Measurements from ENCODE around the gene HACD2.

DNA sequence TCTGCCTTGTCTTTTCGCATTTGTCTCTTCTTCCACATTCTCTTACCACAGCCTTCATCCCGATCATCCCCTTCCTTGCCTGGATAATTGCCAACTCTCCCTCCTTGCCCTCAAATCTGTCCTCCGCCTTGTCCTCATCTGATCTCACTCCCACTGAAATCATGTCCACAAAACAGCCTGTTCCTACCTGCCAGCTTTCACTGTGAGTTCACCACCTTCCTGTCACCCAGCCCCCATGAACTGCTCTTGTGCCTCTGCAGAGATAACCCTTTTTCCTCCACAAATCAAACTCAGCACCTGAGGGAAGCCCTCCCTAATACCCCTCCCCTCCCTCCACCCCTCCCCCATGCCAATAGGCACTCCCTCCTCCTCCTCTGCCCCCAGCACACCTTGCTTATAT lies 131.2 kb downstream of the HACD2 start:
- TF ChIP-seq POLR2A (IDR thresholded peaks at IDR 0.05; ENCODE audit: low read depth, low read length) (no peak), EZH2 (IDR thresholded peaks at IDR 0.05; ENCODE audit: borderline replicate concordance, low read depth, low read length, severe bottlenecking) (no peak), JUN (IDR thresholded peaks at IDR 0.05; ENCODE audit: borderline replicate concordance, insufficient read depth, insufficient read length, low read depth) (no peak), POLR2AphosphoS5 (IDR thresholded peaks at IDR 0.05; ENCODE audit: insufficient read depth, low read depth, low read length) (no peak)
- TF ChIP-seq, protein P1, sequence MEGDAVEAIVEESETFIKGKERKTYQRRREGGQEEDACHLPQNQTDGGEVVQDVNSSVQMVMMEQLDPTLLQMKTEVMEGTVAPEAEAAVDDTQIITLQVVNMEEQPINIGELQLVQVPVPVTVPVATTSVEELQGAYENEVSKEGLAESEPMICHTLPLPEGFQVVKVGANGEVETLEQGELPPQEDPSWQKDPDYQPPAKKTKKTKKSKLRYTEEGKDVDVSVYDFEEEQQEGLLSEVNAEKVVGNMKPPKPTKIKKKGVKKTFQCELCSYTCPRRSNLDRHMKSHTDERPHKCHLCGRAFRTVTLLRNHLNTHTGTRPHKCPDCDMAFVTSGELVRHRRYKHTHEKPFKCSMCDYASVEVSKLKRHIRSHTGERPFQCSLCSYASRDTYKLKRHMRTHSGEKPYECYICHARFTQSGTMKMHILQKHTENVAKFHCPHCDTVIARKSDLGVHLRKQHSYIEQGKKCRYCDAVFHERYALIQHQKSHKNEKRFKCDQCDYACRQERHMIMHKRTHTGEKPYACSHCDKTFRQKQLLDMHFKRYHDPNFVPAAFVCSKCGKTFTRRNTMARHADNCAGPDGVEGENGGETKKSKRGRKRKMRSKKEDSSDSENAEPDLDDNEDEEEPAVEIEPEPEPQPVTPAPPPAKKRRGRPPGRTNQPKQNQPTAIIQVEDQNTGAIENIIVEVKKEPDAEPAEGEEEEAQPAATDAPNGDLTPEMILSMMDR (IDR thresholded peaks at IDR 0.05; ENCODE audit: extremely low read depth in 1 of 2, insufficient read depth in 1 of 2, low read depth in 1 of 2, low read length in 2 of 2), result no peak

All from endothelial cell of umbilical vein (primary cell).